Activated CD8-positive, alpha-beta memory T cell treated with anti-CD3 and anti-CD28 coated beads, Interleukin-2, amount 50 U/mL, for 4 hours (primary cell): Measurements from ENCODE around the gene STIP1.

Experiments
- DNase-seq: peaks from one replicate; pipeline ENCODE4 v3.0.0-alpha.2; 2020

The STIP1 gene

DNA sequence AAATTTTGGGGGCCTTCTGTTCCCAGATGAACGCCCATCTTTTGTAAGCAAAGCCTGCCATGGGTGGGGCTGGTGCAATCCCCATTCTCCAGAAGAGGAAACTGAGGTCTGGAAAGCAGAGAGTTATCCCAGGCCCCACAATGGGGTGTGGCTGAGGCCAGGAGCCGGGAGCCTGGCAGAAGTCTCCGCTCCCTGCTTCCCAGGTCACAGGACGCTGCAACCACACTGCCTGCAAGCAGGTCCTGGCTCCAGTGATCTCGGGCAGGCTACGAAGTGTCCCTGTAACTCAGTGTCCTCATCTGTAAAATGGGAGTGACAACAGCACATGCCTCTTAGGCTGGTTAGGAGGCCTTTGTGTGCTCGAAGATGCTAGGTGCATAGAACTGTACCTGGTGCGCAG lies 67.1 kb downstream of the STIP1 start:
- DNase-seq = no peak

- no peak for DNase-seq
These were observed 67.5 kb downstream of the STIP1 start for GRCh38 chr11:64253481-64253880.
